CD4-positive, alpha-beta T cell treated with Interleukin-2 at 100 ng/mL for 4 hours (primary cell): ENCODE results near the gene CCNK.

Experiments
- DNase-seq: peaks from one replicate; pipeline ENCODE4 v3.0.0-alpha.2; 2020; ENCODE audit warnings: low spot score

The CCNK gene

GRCh38 chr14:99480917-99481744, at the start of gene CCNK:
CCNK (plus strand) TSS chr14:99481409; CDS start chr14:99492678, 11,269 bp downstream.
- DNase-seq = peak; percentile 100

- no peak for DNase-seq
Measured at GRCh38 chr14:99431986-99432385, 49.2 kb upstream of the CCNK start.

- DNase-seq = no peak
Measured at GRCh38 chr14:99432485-99432884, 48.7 kb upstream of the CCNK start.

GRCh38 chr14:99435327-99435726, 45.9 kb upstream of the CCNK start:
- DNase-seq = no peak

GRCh38 chr14:99436247-99437180, 44.7 kb upstream of the CCNK start:
- peak; percentile 14 for DNase-seq

GRCh38 chr14:99437706-99438105, 43.5 kb upstream of the CCNK start:
- DNase-seq = no peak

GRCh38 chr14:99440278-99440677, 40.9 kb upstream of the CCNK start:
- DNase-seq = no peak

- DNase-seq = no peak
Measured at GRCh38 chr14:99441157-99441870, 39.9 kb upstream of the CCNK start.

- DNase-seq = no peak
Measured at GRCh38 chr14:99441918-99442317, 39.3 kb upstream of the CCNK start.

GRCh38 chr14:99445931-99446330, 35.3 kb upstream of the CCNK start:
- no peak for DNase-seq

GRCh38 chr14:99447739-99448138, 33.5 kb upstream of the CCNK start:
- DNase-seq = no peak

- no peak for DNase-seq
Measured at GRCh38 chr14:99450266-99450665, 30.9 kb upstream of the CCNK start.

- DNase-seq = no peak
Measured at GRCh38 chr14:99451234-99451633, 30.0 kb upstream of the CCNK start.

GRCh38 chr14:99452968-99453367, 28.2 kb upstream of the CCNK start:
- DNase-seq = no peak

GRCh38 chr14:99454246-99454645, 27.0 kb upstream of the CCNK start:
- no peak for DNase-seq

GRCh38 chr14:99459481-99460100, 21.6 kb upstream of the CCNK start:
- DNase-seq = no peak

- no peak for DNase-seq
Measured at GRCh38 chr14:99460793-99461192, 20.4 kb upstream of the CCNK start.

GRCh38 chr14:99461411-99462085, 19.7 kb upstream of the CCNK start:
- DNase-seq = no peak

- no peak for DNase-seq
Measured at GRCh38 chr14:99462210-99462609, 19.0 kb upstream of the CCNK start.

GRCh38 chr14:99463974-99464373, 17.2 kb upstream of the CCNK start:
- DNase-seq = no peak

- no peak for DNase-seq
Measured at GRCh38 chr14:99465288-99465687, 15.9 kb upstream of the CCNK start.
